Endothelial cell of umbilical vein (primary cell): ENCODE results near the gene SPOUT1. TPM values are rescaled to one million over a fixed set of nuclear protein-coding genes. Genes with fewer than 3 reads are reported as not detected.

Source experiments
- BruUV-seq: library from RNA; stranded (reverse); fragments of 400-500 nt; replicated peaks from 2 replicates; lab custom pipeline; 2021; lab: Mats Ljungman, UMichigan
- CTCF ChIA-PET: fragments of 300-600, 350-600 bp; sonication (Branson Sonifier 250); formaldehyde crosslinking; loops from one replicate; lab custom pipeline; 2021; ENCODE audit warnings: antibody characterized with exemption, inconsistent platforms; lab: Charles Lee
- POLR2A ChIA-PET: fragments of 300-600, 350-600 bp; sonication (Branson Sonifier 250); formaldehyde crosslinking; loops from one replicate; lab custom pipeline; 2021; ENCODE audit warnings: antibody characterized with exemption, inconsistent platforms; lab: Charles Lee
- DNase-seq: peaks from one replicate; pipeline ENCODE4 v3.0.0-alpha.2; 2011; ENCODE audit warnings: low read depth, low spot score
- FAIRE-seq: peaks from 2 replicates; lab custom pipeline; 2011; peaks lifted over from hg19 to GRCh38; lab: Jason Lieb, UNC
- H2AFZ ChIP-seq: 2 replicates; pipeline ENCODE4 v1.6.0; 2012; ENCODE audit warnings: low read depth, low read length, control low read depth, inconsistent platforms
- H3K27ac ChIP-seq: 2 replicates; pipeline ENCODE4 v1.5.1; 2011; ENCODE audit warnings: low read depth, mild to moderate bottlenecking, control low read depth, low read length, moderate library complexity; ENCODE audit not compliant: insufficient read depth
- H3K27me3 ChIP-seq, 2 experiments: 2 replicates each; pipeline versions ENCODE4 v1.6.0 to v1.6.1; 2011; ENCODE audit warnings: low read length in 2 of 2, mixed read lengths in 1 of 2; ENCODE audit not compliant: control insufficient read depth in 2 of 2, insufficient read depth in 2 of 2
- H3K36me3 ChIP-seq, 2 experiments: 2 replicates in 1 of 2; 3 replicates in 1 of 2; pipeline ENCODE4 v1.5.1; 2011; ENCODE audit warnings: low read length in 2 of 2, mild to moderate bottlenecking in 1 of 2, moderate library complexity in 1 of 2; ENCODE audit not compliant: control insufficient read depth in 2 of 2, insufficient read depth in 2 of 2; ENCODE audit errors: extremely low read depth in 1 of 2
- H3K4me1 ChIP-seq: 3 replicates; pipeline ENCODE4 v1.5.1; 2011; ENCODE audit warnings: mild to moderate bottlenecking, low read length; ENCODE audit not compliant: control insufficient read depth, insufficient read depth; ENCODE audit errors: extremely low read depth
- H3K4me2 ChIP-seq: 2 replicates; pipeline ENCODE4 v1.6.1; 2011; ENCODE audit warnings: low read length, control low read depth, mixed read lengths; ENCODE audit not compliant: insufficient read depth
- H3K4me3 ChIP-seq, 3 experiments: fragments of 200-600 bp in 1 of 3; sonication (generic), shearing (Covaris generic) in 1 of 3; replicated peaks in 1 of 3; 2 replicates each; pipeline ENCODE4 v1.5.1; 2011 to 2016; ENCODE audit warnings: control low read depth in 3 of 3, low read length in 3 of 3, mild to moderate bottlenecking in 2 of 3, inconsistent platforms in 1 of 3, low read depth in 1 of 3, moderate library complexity in 1 of 3; ENCODE audit not compliant: insufficient read depth in 1 of 3
- H3K79me2 ChIP-seq: 2 replicates; pipeline ENCODE4 v1.6.0; 2012; ENCODE audit warnings: low read length, inconsistent platforms; ENCODE audit not compliant: control insufficient read depth, insufficient read depth
- H3K9ac ChIP-seq: replicated peaks from 2 replicates; pipeline ENCODE3; 2011; ENCODE audit warnings: low read length, control low read depth; ENCODE audit not compliant: insufficient read depth; ENCODE audit errors: extremely low read depth
- H3K9me1 ChIP-seq: replicated peaks from 3 replicates; pipeline ENCODE4 v1.6.0; 2011; ENCODE audit warnings: mild to moderate bottlenecking, low read length; ENCODE audit not compliant: control insufficient read depth, insufficient read depth; ENCODE audit errors: extremely low read depth
- H3K9me3 ChIP-seq: replicated peaks from 2 replicates; pipeline ENCODE4 v1.5.1; 2012; ENCODE audit warnings: low read length, inconsistent platforms; ENCODE audit not compliant: control insufficient read depth, insufficient read depth
- H4K20me1 ChIP-seq: replicated peaks from 2 replicates; pipeline ENCODE3; 2011; ENCODE audit warnings: mild to moderate bottlenecking, low read length; ENCODE audit not compliant: control insufficient read depth, insufficient read depth; ENCODE audit errors: extremely low read depth
- CTCF ChIP-seq, 2 donors: IDR thresholded peaks; 1 replicate in 1 of 2; 2 replicates in 1 of 2; pipeline ENCODE4 v1.5.1; 2011; ENCODE audit warnings: low read length in 2 of 2, mild to moderate bottlenecking in 2 of 2, moderate library complexity in 2 of 2, control low read depth in 1 of 2, inconsistent platforms in 1 of 2, low read depth in 1 of 2; ENCODE audit not compliant: insufficient read depth in 1 of 2; ENCODE audit errors: extremely low read depth in 1 of 2
- FOS ChIP-seq: IDR thresholded peaks from 2 replicates; pipeline ENCODE4 v1.6.1; 2011; ENCODE audit warnings: mild to moderate bottlenecking, low read length, moderate library complexity, borderline replicate concordance; ENCODE audit not compliant: insufficient read depth
- GATA2 ChIP-seq: IDR thresholded peaks from 2 replicates; pipeline ENCODE4 v1.7.0; 2011; ENCODE audit warnings: low read depth, mild to moderate bottlenecking, moderate library complexity, mixed read lengths, low read length; ENCODE audit not compliant: insufficient read length, insufficient read depth
- JUN ChIP-seq: IDR thresholded peaks from 2 replicates; pipeline ENCODE4 v1.6.1; 2011; ENCODE audit warnings: borderline replicate concordance, low read depth; ENCODE audit not compliant: insufficient read length, insufficient read depth
- MAX ChIP-seq: IDR thresholded peaks from 2 replicates; pipeline ENCODE4 v1.6.1; 2011; ENCODE audit not compliant: insufficient read depth, insufficient read length
- MYC ChIP-seq: IDR thresholded peaks from one replicate; pipeline ENCODE4 v1.6.1; 2011; ENCODE audit warnings: mild to moderate bottlenecking, low read depth, low read length
- POLR2A ChIP-seq: IDR thresholded peaks from 2 replicates; pipeline ENCODE4 v1.6.1; 2012; ENCODE audit warnings: low read depth, mild to moderate bottlenecking, control low read depth, low read length
- POLR2AphosphoS5 ChIP-seq: IDR thresholded peaks from 2 replicates; pipeline ENCODE4 v1.6.1; 2012; ENCODE audit warnings: low read depth, mild to moderate bottlenecking, control low read depth, low read length, moderate library complexity; ENCODE audit not compliant: insufficient read depth
- dilution Hi-C: fragments of 300-500 bp; cut with MboI; formaldehyde crosslinking; loops from one replicate; pipeline ENCODE4 v1.15.0; 2019; ENCODE audit warnings: low sequenced_read_pairs; ENCODE audit not compliant: extremely low pct_ligation_motif_present
- intact Hi-C: fragments of 100-400 bp; cut with micrococcal nuclease; formaldehyde crosslinking; loops from one replicate; pipeline ENCODE4 v1.10.0; 2022
- polyA plus RNA-seq, 4 experiments: library from polyadenylated mRNA; depleted of rRNA in 3 of 4; stranded (reverse) in 3 of 4; unstranded in 1 of 4; fragments of >200 nt; gene quantifications; 2 replicates each; pipeline versions ENCODE4 v1.2.1 to v1.2.3, GENCODE V29; 2011 to 2012; ENCODE audit warnings: missing spikeins in 1 of 4
- total RNA-seq: library from RNA; stranded (reverse); gene quantifications from 2 replicates; pipeline ENCODE4 v1.2.3, GENCODE V29; 2021

The SPOUT1 gene
- total and polyA plus RNA-seq, 2 donors (not counting 3 experiments of a cell fraction or from before 2014, with no cell fraction given), result 50.4 to 51.6 TPM

GRCh38 chr9:128847803-128848202 is 18.2 kb upstream of the SPOUT1 start:
- no peak overlapping the region for H2AFZ ChIP-seq
- no peak overlapping the region for H3K27ac ChIP-seq
- no peaks in the 10 kb centered on the region for H3K79me2 ChIP-seq
- dilution Hi-C loops (no loop called here), intact Hi-C loops (no loop called here)
- H4K20me1 ChIP-seq, result no peaks in the 10 kb centered on the region
- TF ChIP-seq POLR2AphosphoS5 (no peak), FOS (no peak), MYC (no peak), POLR2A (no peak), CTCF (IDR thresholded peaks at IDR 0.05; ENCODE audit: extremely low read depth in 1 of 2, insufficient read depth in 1 of 2, low read depth in 1 of 2, low read length in 2 of 2) (no peak), GATA2 (no peak), MAX (no peak), JUN (no peak)
- H3K9ac ChIP-seq, result no peak overlapping the region
- no peaks in the 10 kb centered on the region for H3K27me3 ChIP-seq
- no peak for FAIRE-seq
- H3K4me2 ChIP-seq, result no peak overlapping the region
- no peaks in the 10 kb centered on the region for H3K9me1 ChIP-seq
- BruUV-seq, result no TSS peak
- H3K4me3 ChIP-seq, result no peak overlapping the region
- H3K36me3 ChIP-seq, result no peaks in the 10 kb centered on the region
- DNase-seq, result no peak
- no peaks in the 10 kb centered on the region for H3K4me1 ChIP-seq
- H3K9me3 ChIP-seq, result no peaks in the 10 kb centered on the region
- ChIA-PET POLR2A (no interaction called here), CTCF (no interaction called here)
